ENCODE results near the gene FBXO48. TPM values are rescaled to one million over a fixed set of nuclear protein-coding genes. Genes with fewer than 3 reads are reported as not detected.

Gene FBXO48
- total RNA-seq, 1 donor from 2014 or later: 2.3 TPM

DNA sequence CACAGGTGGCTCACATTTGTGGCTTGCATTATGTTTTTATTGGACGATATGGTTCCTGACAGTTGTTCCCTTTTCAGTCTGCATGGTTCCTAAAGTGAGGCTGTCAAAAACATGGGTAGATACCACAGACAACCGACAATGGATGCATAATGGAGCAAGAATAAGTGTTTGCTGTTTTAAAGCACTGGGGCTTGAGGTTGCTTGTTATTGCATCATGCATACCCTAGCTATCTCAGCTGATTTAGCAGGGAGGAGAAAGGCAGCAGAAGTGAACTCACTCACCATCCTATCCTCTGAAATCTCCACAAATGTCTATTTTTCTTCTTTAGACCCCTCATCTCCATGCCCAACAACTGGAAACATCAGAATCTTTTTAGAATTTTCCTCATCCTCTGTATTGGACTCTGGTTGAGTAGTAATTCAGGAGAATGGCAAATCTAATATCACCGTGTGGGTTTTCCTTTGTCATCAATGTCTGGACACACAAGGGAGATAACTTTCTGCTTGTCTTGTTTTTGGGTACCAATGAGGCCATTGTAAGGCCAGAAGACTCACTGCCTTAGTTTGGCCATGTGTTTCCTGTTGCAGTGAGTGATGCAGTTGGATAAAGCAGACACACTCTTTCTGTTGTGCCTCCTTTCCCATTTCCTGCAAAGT lies 46.7 kb downstream of the FBXO48 start:
- Histone ChIP-seq H3K9me3 (no peaks in the 10 kb centered on the region), H3K27ac (no peak overlapping the region), H3K36me3 (no peaks in the 10 kb centered on the region), H3K4me3 (no peak overlapping the region), H3K4me1 (peaks cover 9% of the 10 kb centered on the region), H3K27me3 (ENCODE audit: low read depth) (no peaks in the 10 kb centered on the region)
- DNase-seq (no peak), ATAC-seq (no peak)
- intact Hi-C loops (cut with DNase I): no loop called here
- TF ChIP-seq, protein P1, sequence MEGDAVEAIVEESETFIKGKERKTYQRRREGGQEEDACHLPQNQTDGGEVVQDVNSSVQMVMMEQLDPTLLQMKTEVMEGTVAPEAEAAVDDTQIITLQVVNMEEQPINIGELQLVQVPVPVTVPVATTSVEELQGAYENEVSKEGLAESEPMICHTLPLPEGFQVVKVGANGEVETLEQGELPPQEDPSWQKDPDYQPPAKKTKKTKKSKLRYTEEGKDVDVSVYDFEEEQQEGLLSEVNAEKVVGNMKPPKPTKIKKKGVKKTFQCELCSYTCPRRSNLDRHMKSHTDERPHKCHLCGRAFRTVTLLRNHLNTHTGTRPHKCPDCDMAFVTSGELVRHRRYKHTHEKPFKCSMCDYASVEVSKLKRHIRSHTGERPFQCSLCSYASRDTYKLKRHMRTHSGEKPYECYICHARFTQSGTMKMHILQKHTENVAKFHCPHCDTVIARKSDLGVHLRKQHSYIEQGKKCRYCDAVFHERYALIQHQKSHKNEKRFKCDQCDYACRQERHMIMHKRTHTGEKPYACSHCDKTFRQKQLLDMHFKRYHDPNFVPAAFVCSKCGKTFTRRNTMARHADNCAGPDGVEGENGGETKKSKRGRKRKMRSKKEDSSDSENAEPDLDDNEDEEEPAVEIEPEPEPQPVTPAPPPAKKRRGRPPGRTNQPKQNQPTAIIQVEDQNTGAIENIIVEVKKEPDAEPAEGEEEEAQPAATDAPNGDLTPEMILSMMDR (IDR thresholded peaks at IDR 0.05): no peak

DNA sequence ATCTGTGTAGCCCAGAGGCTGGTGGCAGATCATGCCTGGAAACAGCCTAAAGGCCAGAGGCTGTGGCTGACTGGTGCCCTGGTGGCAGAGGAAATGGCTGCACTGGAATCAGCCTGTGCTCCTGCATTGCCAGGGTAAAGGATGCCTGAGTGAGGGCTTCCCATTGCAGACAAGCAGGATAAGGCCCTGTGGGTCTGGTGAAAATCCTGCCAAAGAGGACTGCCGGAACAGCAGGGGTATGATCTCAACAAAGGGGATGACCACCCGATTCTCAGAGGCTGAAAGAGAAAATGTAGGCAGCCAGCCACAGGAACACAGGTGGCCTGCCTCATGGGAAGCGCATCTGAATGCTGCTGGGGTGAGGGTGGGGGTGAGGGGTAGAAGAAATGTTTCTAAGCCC lies 48.2 kb downstream of the FBXO48 start:
- intact Hi-C loops (cut with DNase I): no loop called here

DNA sequence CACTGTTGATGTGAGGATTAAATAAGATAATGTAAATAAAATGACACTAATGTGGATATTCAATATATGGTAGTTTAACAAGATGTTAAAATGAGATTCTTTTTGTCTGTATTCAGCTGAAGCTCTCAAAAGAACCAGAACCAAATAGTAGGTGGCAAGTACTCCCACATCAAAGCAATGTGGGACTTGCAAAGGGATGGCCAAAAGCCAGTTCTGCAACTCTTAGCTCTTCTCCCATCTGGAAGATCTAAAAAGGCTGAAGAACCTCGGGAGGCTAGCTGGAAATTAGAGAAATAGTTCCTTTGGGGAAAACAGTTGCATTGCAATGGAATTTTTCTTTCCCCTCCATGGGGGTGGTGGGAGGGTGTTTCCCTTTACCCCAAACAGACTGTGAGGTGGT lies 48.7 kb downstream of the FBXO48 start:
- TF ChIP-seq, protein P1 (IDR thresholded peaks at IDR 0.05): no peak
- Histone ChIP-seq H3K27me3 (ENCODE audit: low read depth) (no peaks in the 10 kb centered on the region), H3K4me3 (no peak overlapping the region), H3K27ac (no peak overlapping the region), H3K9me3 (no peaks in the 10 kb centered on the region), H3K4me1 (no peaks in the 10 kb centered on the region), H3K36me3 (no peaks in the 10 kb centered on the region)
- ATAC-seq: no peak
- DNase-seq: no peak
- intact Hi-C loops (cut with DNase I): no loop called here

More for the DNA sequence above, 48.2 kb downstream of the FBXO48 start:
- TF ChIP-seq, protein P1 (IDR thresholded peaks at IDR 0.05): no peak
- DNase-seq: no peak
- no peak for ATAC-seq
- H3K9me3 ChIP-seq: no peaks in the 10 kb centered on the region
- no peak overlapping the region for H3K27ac ChIP-seq
- H3K4me1 ChIP-seq: no peaks in the 10 kb centered on the region
- H3K27me3 ChIP-seq (ENCODE audit: low read depth): no peaks in the 10 kb centered on the region
- H3K4me3 ChIP-seq: no peak overlapping the region
- no peaks in the 10 kb centered on the region for H3K36me3 ChIP-seq

DNA sequence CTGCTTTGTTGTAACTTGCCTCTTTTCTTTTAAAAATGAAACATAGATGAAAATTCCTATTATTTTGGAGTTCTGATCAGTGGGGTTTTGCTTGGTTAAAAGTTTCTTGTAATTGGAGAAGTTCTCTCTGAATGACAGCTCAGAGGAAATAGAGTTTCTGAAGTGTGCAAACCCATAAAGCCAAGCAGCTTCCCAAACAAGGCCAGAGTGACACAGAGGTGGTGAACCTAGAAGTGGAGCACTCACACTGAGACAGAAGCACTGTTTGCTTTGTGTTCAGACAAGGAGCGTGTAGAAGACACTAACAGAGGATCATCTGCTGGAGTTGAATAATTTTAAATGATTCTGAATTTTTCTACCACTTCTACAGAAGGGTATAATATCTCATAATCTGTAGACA lies 49.2 kb downstream of the FBXO48 start:
- no peak for ATAC-seq
- intact Hi-C loops (cut with DNase I): no loop called here
- no peak overlapping the region for H3K4me3 ChIP-seq
- H3K9me3 ChIP-seq: no peaks in the 10 kb centered on the region
- no peaks in the 10 kb centered on the region for H3K36me3 ChIP-seq
- no peak overlapping the region for H3K27ac ChIP-seq
- no peaks in the 10 kb centered on the region for H3K27me3 ChIP-seq (ENCODE audit: low read depth)
- H3K4me1 ChIP-seq: no peaks in the 10 kb centered on the region
- no peak for DNase-seq
- TF ChIP-seq, protein P1 (IDR thresholded peaks at IDR 0.05): no peak

DNA sequence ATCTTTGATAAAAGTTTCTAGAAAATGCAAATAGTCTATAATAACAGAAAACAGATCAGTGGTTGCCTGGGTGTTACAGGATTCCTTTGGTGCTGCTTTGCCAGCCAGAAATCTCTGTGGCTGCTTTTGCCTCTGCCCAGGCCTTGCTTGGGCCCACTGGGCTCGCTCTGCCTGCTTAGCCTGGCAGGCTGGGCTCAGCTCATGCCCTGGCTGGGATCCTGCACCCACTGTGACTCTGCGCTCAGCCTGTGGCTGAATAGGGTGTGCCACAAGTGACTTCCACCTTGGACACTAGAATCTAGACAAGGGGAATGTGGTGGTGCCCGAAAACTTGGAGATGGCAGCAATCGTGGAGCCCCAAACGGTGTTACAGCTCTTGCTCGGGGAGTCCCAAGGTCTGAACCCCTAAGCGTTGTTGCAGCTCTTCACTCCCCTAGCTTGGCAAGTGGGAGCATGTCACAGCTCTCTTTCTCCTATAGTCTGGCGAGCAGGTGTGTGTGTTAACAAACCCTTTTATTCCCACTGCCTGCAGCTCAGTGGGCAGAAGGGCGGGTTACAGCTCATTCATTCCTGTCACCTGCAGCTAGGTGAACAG lies 50.9 kb downstream of the FBXO48 start:
- Histone ChIP-seq H3K27me3 (ENCODE audit: low read depth) (no peaks in the 10 kb centered on the region), H3K36me3 (no peaks in the 10 kb centered on the region), H3K4me1 (peaks cover 13% of the 10 kb centered on the region), H3K4me3 (no peak overlapping the region), H3K27ac (no peak overlapping the region), H3K9me3 (no peaks in the 10 kb centered on the region)
- DNase-seq (no peak), ATAC-seq (no peak)
- intact Hi-C loops (cut with DNase I): no loop called here
- TF ChIP-seq, protein P1 (IDR thresholded peaks at IDR 0.05): no peak
